ENCODE measurements around the gene TUFM.
"Not testable (repeated sequence)": the region's sequence is repeated elsewhere in the genome, so short reads cannot be mapped to it uniquely, and the experiment has no call there.

Gene TUFM

DNA sequence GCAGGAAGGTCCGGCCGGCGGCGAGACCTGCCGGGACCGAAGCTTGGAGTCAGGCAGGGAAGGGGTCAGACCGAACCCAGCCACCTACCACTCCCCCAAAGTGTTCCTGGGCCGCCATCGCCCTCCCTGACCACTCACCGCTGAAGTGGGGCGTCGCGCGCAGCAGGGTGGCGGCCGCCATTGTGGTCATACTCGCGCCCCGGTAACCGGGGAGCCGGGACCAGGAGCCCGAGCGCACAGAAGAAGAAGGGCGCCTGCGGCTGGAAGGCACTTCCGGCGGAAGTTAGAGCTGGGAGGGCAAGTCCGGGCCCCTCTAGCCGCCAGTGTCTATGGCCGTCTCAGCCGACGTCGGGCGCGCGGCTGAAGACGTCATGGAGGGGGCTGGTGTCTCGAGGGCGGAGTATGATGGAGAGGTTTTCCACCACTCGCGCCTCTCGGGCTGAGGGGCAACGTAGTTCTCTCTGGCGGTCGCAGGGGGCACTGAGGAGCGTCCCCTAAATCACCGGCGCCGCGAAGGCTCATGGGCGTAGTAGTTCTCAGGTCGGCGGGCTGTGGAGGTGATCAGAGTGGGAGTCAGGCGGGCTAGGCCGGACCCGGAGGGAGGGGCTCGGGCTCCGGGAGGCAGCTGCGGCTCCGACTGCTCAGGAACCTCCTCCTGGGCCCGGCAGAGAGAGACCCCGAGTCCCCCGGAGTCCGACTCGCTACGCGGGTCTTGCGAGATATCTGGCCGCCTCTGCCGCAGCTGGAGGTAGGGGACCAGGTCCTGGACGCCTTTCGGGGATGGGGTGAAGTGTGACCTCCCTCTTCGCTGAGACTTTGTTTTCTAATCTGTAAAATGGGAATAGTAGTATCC, at the start of gene TUFM:
TUFM (minus strand) TSS at position 269 of the 853 bp plus-strand sequence; CDS start at position 190, 79 bp downstream.
- peak; percentile 92 for DNase-seq

DNA sequence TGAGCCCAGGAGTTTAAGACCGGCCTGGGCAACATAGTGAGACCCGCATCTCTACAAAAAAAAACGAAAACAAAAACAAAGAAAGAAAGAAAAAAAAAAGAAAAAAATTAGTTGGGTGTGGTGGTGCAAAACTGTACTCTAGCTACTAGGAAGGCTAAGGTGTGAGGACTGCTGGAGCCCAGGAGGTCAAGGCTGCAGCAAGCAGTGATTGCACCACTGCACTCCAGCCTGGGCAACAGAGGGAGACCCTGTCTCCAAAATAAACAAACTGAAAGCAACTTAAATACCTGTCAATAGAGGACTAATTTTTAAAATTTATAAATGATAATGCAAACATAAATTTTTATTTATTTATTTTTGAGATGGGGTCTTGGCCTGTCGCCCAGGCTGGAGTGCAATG, 49.5 kb upstream of the TUFM start:
- DNase-seq = no peak

DNA sequence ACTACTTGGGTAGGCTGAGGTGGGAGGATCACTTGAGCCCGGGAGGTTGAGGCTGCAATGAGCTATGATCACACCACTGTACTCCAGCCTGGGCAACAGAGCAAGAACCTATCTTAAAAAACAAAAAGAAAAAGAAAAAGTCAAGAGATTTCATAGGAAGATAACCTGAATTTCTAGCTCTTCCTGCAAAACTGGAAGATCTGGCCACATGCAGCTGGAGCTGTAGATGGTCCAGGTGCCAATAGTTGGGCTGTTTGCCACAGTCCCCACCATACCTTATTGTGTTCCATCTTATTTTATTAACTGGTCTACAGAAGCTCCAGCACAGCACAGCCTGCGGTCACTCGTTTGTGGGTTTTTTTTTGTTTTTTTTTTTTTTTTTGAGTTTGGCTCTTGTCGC, 47.1 kb upstream of the TUFM start:
- DNase-seq = no peak

DNA sequence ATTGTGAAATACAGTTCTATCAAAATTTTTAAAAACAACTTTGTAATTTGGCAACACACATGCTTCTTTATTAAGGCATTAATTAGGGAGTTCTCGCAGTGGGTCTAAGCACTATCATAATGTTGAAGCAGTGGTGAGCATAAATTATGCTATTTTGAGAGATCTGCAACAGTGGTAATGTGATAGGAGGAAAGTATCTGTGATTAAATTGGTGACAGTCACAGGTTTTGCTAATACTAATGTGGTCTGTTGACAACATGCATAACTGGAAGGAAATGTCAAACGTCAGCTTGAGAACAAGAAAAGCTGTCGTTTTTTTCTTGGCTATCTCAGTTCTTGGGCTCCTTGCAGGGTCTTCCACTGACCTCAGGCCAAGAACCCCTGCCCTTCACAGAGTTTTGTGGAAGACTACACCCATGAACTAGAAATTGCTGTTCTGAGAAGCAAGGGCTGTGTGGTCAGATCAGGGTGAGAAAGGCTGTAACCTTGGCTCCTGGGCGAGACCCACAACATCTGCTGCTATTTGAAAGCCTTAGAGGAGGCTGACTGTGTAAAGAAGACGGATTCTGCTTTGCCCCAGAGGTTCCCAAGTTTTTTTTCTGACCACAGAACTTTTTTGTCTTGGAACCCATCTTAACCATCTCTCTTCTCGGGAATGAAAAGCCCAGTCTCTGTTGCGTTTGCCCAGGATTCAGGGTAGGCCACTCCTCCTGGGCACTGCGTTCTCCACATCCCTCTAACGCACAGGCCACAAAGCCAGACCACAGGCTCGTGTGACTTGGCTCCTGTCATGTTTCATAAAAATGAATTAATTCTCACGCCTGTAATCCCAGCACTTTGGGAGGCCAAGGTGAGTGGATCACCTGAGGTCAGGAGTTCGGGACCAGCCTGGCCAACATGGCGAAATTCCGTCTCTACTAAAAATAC, 46.1 kb upstream of the TUFM start:
- DNase-seq = no peak

DNA sequence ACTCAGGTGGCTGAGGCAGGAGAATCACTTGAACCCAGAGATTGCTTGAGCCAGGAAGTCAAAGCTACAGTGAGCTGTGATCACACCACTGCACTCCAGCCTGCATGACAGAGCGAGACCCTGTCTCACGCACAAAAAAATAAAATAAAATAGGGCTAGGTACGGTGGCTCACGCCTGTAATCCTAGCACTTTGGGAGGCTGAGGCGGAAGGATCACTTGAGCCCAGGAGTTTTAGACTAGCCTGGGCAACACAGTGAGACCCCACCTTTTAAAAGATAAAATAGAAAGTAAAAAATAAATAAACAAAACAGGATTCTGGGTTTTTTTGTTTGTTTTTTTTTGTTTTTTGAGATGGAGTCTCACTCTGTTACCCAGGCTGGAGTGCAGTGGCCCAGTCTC, 44.2 kb upstream of the TUFM start:
- DNase-seq = not testable (repeated sequence)

DNA sequence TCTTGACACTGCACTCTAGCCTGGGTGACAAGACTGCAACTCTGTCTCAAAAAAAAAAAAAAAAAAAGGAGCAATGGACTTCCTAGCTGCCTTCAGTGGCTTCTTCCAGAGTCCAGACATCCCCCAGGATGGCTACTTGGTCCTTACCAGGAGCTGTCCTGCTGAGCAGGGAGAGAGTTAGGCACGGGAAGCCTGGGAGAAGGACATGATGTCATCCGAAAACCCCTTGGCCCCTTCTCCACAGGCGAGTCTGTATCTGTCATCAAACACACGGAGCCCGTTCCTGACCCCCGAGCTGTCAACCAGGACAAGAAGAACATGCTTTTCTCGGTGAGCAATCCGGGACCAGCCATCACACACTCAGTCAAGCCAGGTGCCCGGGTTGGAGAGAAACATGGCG, 40.8 kb upstream of the TUFM start:
- DNase-seq = no peak

DNA sequence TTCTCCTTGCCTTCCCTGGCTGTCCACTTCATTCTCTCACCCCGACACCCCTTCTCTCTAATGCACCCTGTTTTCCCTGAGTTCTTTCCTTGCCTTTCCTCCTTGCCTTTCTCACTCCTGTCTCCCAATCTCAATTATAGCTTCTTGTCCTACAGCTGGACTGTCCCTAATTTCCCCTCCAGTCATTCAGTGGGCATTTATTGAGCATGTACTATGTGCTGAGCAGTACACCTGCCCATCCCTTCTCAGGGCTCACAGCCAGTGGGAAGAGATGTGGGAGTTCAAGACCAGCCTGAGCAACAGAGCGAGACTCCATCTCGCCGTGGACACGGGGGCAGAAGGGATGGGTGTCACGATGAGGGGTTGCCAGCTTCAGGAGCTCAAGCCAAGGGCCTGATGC, 37.9 kb upstream of the TUFM start:
- DNase-seq = no peak

DNA sequence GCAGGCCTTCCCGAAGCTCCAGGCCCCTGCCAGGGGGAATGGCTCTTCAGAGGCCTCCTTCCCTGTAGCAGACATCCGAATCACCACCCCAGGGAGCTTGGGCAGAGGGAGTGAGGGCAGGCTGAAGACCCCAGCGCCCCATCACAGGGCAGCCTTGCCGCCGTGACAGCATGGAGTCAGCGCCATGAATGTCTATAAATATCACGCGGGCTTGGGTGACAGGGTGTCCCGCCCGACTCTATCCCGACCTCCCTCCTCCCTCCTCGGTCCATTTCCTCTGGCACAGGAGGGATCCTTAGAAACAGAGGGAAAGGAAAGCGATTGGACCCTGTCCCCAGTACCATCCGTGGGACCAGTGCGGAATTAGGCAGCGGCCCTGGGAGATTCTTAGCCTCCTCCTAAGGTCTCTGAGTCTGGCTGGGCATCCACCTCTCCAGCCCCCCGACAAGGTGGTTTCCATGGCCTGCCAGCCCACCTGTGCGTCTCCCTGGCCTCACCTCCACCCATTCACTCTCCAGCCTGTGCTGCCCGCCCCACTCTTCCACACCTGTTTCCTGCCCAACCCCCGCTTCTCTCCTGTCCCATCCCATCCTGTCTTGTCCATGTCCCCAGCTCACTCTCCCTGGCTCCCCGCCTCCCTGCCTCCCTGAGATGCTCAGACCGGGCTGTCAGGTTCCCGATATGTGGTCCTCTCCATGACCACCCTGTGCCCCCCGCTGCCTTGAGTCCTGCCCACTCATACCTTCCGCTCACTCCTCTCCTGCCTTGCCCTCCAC, 37.3 kb upstream of the TUFM start:
- no peak for DNase-seq

DNA sequence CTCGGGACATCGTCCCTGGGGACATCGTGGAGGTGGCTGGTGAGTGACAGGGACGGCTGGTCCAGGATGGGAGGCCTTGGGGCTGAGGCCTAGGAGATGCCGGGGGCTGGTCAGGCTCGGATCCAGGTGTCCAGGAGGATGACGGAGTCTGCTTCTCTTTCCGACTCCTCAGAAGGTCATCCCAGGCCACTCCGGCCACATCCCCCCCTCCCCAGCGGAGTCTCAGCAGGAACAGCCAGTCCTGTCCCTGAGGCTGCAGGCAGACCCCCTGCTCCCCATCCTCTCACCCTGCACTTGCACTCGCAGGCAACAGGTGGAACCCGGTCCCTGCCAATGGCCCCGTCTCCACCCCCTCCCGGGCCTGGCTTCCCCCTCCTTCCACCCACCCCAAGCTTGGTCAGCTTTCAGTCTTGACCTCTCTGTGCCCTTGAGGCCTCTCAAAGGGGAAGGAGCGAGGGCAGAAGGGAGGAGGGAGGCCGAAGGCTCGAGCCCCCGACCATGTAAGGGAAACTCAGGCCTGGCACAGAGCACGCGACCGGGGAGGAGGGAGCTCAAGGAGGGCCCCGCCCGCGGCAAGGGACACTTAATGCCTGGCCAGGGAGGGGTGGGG, 36.5 kb upstream of the TUFM start:
- no peak for DNase-seq

DNA sequence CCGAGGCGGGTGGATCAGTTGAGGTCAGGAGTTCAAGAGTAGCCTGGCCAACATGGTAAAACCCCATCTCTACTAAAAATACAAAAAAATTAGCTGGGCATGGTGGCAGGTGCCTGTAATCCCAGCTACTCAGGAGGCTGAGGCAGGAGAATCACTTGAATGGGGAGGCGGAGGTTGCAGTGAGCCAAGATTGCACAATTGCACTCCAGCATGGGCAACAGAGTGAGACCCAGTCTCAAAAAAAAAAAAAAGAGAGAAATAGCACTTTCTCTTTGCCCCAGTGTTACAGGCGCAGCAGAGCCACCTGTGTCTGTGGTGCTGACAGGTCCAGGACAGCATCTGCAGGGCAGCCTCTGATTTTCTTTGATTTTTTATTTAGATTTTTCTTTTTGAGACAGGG, 35.4 kb upstream of the TUFM start:
- DNase-seq = not testable (repeated sequence)

DNA sequence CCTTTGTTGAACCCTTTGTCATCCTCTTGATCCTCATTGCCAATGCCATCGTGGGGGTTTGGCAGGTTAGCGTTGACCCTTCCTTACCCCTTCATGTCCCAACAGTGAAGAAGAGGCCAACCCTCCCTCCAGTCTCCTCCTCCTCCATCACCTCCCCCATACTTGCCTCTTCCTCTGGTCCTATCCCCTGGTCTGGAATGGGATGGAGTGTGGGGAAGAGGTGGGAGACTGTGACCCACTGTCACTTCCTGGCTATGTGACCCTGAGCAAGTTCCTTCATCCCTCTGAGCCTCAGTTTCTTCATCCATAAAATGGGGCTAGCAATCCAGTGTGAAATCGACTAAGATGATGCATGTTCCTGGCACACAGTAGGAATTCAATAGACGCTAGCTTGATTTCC, 34.8 kb upstream of the TUFM start:
- DNase-seq = no peak

DNA sequence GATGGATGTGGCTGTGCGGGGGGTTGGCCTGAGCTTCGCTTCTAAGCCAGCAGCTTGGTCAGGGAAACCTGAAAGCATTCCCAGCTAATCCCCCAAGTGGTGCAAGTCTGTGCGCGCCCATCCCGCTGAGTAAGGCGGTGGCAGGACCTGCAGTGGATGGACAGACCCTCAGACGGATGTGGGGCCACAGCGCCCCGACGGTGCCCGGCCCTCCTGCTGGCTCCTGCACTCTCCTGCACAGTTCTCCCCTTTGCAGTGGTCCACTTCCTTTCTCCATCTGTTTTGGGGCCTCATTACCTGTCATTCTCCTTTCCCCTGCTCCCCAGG, 34.4 kb upstream of the TUFM start:
- DNase-seq = no peak

DNA sequence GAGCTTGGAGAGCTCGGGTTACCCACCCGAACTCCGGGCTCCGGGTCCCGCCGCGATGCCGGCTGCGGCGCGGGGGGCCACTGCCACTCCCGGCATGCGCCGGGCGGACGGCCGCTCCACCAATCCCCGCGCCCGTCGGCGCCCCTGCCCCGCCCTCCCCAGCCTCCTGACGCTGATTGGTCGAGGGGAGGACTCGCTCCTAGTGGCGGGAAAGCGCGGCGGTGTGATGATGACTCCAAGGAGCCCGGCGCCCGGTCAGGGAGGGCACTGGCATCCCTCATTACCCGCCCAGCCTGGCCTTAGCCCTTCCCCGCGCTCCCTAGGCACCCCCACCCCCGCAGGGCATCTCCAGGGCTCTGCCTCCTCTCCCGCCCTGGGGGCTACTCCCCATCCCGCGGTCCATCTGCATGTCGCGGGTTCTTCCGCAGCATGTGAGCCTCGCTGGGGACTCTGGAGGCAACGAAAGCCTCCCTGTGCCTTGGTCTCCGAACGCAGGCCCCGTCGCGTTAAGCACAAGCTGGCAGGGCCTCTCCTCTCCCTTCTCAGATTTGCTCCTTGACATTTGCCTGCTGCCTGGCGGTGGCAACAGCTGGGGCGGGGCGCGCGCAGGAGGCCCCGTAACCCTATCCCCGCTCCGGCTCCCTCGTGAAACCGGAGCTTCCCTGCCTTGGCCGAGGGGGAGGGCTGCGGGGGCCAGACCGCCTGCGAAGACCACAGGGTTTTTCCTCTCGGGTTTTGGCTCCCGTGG, 33.9 kb upstream of the TUFM start:
- DNase-seq = peak; percentile 79

DNA sequence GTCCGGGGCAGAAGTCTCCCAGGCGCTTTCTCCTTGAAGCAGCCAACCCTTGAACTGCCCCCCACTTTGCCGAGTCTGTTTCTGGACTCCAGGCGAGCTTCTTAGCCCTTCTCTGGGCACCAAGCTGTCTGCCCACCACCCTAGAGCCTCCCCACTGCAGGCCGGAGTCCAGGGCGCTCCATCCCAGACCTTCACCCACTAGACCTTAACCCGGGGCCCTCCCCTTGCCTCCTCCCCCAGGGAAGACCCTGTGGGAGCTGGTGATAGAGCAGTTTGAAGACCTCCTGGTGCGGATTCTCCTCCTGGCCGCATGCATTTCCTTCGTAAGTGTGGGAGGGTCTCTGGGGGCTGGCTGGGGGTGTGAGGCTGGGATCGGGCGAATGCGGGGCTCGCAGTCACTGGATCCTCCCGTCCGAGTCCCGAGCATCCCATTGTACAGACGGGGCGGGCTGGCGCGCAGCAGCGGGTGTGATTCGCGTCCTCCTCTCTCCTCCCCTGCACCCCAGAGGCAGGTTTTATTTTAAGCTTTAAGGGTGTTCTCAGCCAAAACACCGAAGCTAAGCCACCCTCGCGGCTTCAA, 33.2 kb upstream of the TUFM start:
- DNase-seq = no peak

DNA sequence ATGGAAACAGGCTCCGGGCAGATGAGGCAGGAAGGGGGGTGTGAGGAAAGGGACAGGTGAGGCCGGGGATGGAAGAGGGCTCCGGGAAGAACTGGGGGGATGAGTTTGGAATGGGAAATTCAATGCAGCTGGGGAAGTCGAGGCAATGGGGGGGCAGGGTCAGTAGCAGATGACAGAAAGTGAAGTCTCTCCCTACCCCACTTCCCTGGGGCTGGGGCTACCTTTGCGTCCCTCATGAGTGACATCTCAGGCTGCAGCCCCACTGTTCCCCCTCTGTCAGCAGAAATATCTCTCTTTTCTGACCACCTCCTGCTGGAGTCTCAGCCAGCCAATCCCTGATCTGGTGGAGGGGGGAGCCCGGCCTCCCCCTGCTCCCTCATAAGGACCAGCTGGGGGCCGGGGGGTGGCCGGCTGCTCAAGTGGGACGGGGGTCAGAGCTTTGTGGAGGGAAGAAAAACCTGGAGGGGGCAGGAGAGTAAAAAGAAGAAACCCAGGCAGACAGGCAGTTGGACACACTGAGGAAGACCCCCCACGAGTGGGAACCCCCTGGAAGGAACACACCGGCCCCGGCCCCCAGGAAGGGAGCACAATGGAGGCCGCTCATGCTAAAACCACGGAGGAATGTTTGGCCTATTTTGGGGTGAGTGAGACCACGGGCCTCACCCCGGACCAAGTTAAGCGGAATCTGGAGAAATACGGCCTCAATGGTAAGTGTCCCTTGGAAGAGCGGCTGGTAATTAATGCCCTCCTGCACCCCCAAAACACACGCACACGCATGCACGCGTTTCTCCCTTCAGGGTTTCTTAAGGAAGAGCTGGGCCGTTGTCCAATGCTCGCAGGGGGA, 32.2 kb upstream of the TUFM start, which contains the start of gene ATP2A1:
ATP2A1 (plus strand) TSS at position 406 of the 844 bp plus-strand sequence; CDS start at position 590, 184 bp downstream.
- DNase-seq = no peak

DNA sequence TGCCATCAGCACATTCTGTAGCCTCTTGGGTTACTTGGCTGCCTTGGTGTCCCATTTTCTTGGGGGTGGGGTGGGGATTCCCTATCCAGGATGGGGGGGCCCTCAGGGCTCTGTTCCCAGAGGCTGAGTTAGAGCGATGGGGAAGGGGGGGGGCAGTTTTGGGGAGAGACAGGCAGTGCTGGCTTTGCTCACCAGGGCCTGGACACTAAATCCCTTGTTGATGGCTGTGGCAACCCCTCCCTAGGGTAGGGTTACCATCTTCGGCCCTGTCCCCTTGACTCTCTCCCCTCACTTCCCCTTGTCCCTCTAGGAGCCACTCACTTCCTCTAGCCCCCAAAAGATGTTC, 31.5 kb upstream of the TUFM start:
- no peak for DNase-seq

DNA sequence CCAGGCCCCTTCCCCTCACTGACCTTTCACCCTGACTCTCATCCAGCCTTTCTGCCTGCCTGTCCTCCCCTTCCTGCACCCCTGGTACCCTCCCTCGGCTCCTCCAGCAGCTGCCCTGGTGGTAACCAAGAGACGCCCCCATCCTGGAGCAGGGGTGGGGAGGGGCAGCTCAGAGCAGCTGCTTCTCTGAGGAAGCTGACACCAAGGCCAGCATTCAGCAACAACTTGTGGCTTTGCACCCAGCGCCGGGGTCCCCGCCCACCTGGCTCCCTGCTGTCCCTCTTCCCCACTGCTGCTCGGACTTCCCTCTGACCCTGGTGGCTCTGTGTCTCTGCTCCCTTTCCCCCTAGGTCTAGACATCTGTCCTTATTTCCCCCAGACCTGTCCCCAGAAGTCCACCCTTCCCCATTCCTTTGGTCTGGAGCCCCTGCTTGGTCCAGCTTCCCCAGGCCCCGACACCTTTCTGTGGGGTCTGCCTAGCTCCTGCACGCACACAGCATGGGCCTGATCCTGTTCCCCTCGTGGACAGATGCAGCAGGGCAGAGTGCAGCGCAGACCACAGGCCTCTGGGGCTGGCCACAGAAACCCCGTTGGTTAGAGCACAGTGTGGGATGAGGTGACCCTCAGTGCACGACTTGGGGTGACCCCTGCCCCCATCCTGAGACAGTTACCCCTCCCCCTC, 31.0 kb upstream of the TUFM start:
- DNase-seq = no peak

DNA sequence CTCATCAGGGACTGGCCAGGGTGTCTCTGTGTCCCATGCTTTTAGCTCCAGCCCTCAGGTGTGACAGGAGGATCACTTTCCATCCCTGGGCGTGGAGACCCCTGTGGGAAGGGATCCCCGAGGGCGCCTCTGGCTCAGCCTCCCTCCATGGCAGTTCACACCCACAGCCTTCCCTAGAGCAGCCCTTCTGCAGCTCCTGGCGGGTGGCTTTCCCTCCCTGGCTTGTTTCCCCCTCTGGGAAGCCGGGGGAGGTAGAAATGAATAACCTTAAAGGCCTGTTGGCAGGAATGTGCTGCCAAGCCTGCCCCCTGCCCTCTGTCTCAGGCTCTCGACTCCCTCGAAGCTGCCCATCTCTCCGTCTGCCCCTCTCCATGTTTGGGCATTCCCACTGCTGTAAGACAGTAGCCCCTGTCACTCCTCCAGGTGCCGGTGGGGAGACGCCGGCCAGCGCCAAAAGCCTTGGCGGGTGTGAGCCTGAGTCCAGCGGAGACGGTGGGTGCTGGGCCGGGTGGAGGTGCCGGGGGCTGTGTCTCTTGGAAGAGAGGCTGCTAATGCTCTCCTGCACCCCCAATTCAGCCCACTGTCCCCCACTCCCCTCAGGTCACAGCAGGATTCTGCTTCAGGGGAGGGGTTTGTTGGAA, 30.0 kb upstream of the TUFM start:
- no peak for DNase-seq
